GM06990 (cell line): Measurements from ENCODE around the gene HMGA1.
A peak's percentile ranks its signal among the peaks of the same experiment; 100 is the strongest.

ENCODE experiments used
- DNase-seq: peaks from one replicate; pipeline ENCODE4 v3.0.0-alpha.2; 2011; ENCODE audit not compliant: insufficient read length; ENCODE audit errors: extremely low read depth
- H3K27me3 ChIP-seq: replicated peaks from 2 replicates; pipeline ENCODE4 v1.6.0; 2011; ENCODE audit warnings: low read length; ENCODE audit not compliant: control insufficient read depth, insufficient read depth
- H3K36me3 ChIP-seq: 2 replicates; pipeline ENCODE4 v1.5.1; 2011; ENCODE audit warnings: low read length; ENCODE audit not compliant: control insufficient read depth, insufficient read depth
- H3K4me3 ChIP-seq: replicated peaks from 2 replicates; pipeline ENCODE4 v1.5.1; 2011; ENCODE audit warnings: low read depth, mild to moderate bottlenecking, control low read depth, low read length
- CTCF ChIP-seq: IDR thresholded peaks from 2 replicates; pipeline ENCODE4 v1.5.1; 2011; ENCODE audit warnings: low read length, control low read depth, mild to moderate bottlenecking, inconsistent platforms; ENCODE audit not compliant: insufficient read depth, poor library complexity, severe bottlenecking

HMGA1 gene

GRCh38 chr6:34237316-34237721, 646 bp downstream of the HMGA1 start:
- TF ChIP-seq CTCF, result no peak
- Histone ChIP-seq H3K27me3 (no peaks in the 10 kb centered on the region), H3K36me3 (peaks cover 14% of the 10 kb centered on the region), H3K4me3 (peak overlapping the region; percentile 90)
- peak; percentile 49 for DNase-seq

- Histone ChIP-seq H3K27me3 (no peaks in the 10 kb centered on the region), H3K36me3 (peaks cover 20% of the 10 kb centered on the region), H3K4me3 (peak overlapping the region; percentile 90)
- peak; percentile 85 for DNase-seq
- TF ChIP-seq CTCF, result peak; percentile 39
Measured at GRCh38 chr6:34237722-34238584, 1.3 kb downstream of the HMGA1 start.

- TF ChIP-seq CTCF, result no peak
- Histone ChIP-seq H3K4me3 (peak overlapping the region; percentile 90), H3K36me3 (peaks cover 28% of the 10 kb centered on the region), H3K27me3 (no peaks in the 10 kb centered on the region)
- DNase-seq, result no peak
Measured at GRCh38 chr6:34238585-34239499, 2.2 kb downstream of the HMGA1 start.

GRCh38 chr6:34239500-34239825, 2.8 kb downstream of the HMGA1 start:
- DNase-seq, result no peak
- peaks cover 32% of the 10 kb centered on the region for H3K36me3 ChIP-seq
- H3K27me3 ChIP-seq, result no peaks in the 10 kb centered on the region
- peak overlapping the region; percentile 90 for H3K4me3 ChIP-seq
- TF ChIP-seq CTCF, result no peak

GRCh38 chr6:34239893-34240292, 3.2 kb downstream of the HMGA1 start:
- DNase-seq, result no peak
- TF ChIP-seq CTCF, result no peak
- Histone ChIP-seq H3K4me3 (peak overlapping the region; percentile 90; the same call in 1 of the 2 replicates), H3K27me3 (no peaks in the 10 kb centered on the region), H3K36me3 (peaks cover 32% of the 10 kb centered on the region)
